Liver (tissue), 9 donors: ENCODE measurements around the gene TDRD5. TPM values are rescaled to one million over a fixed set of nuclear protein-coding genes. Genes with fewer than 3 reads are reported as not detected.

Source experiments
- DNase-seq: peaks from one replicate; pipeline ENCODE4 v3.0.0-alpha.2; 2017; ENCODE audit warnings: low spot score
- H3K27ac ChIP-seq, 2 donors: one replicate each; pipeline ENCODE4 v1.7.0; 2013; ENCODE audit warnings: inconsistent platforms in 2 of 2, low read length in 2 of 2, control low read depth in 1 of 2, low read depth in 1 of 2, mild to moderate bottlenecking in 1 of 2
- H3K27me3 ChIP-seq, 4 donors: one replicate each; pipeline versions ENCODE4 v1.6.1 to v1.7.0; 2013; ENCODE audit warnings: low read length in 3 of 4, inconsistent platforms in 1 of 4, mild to moderate bottlenecking in 1 of 4, moderate library complexity in 1 of 4; ENCODE audit not compliant: control insufficient read depth in 4 of 4, insufficient read depth in 4 of 4
- H3K36me3 ChIP-seq, 4 donors: one replicate each; pipeline versions ENCODE4 v1.6.1 to v1.7.0; 2013; ENCODE audit warnings: low read length in 3 of 4, mild to moderate bottlenecking in 3 of 4, low read depth in 1 of 4, moderate library complexity in 1 of 4; ENCODE audit not compliant: control insufficient read depth in 4 of 4, insufficient read depth in 3 of 4
- H3K4me1 ChIP-seq, 4 donors: one replicate each; pipeline versions ENCODE4 v1.6.1 to v1.7.0; 2013; ENCODE audit warnings: low read length in 3 of 4, mild to moderate bottlenecking in 3 of 4, moderate library complexity in 1 of 4; ENCODE audit not compliant: control insufficient read depth in 4 of 4, insufficient read depth in 4 of 4
- H3K4me3 ChIP-seq, 3 donors: one replicate each; pipeline versions ENCODE4 v1.6.1 to v1.7.0; 2013; ENCODE audit warnings: low read length in 3 of 3, control low read depth in 1 of 3, low read depth in 1 of 3, mild to moderate bottlenecking in 1 of 3
- H3K9ac ChIP-seq, 2 donors: one replicate each; pipeline ENCODE4 v1.7.0; 2013; ENCODE audit warnings: low read length in 2 of 2, mild to moderate bottlenecking in 2 of 2, moderate library complexity in 2 of 2, control low read depth in 1 of 2, low read depth in 1 of 2
- H3K9me3 ChIP-seq, 4 donors: one replicate each; pipeline versions ENCODE4 v1.6.1 to v1.7.0; 2013; ENCODE audit warnings: low read length in 3 of 4; ENCODE audit not compliant: control insufficient read depth in 4 of 4
- ATF3 ChIP-seq: IDR thresholded peaks from 2 replicates; pipeline ENCODE4 v1.6.1; 2016; ENCODE audit warnings: antibody characterized with exemption
- CTCF ChIP-seq: fragments of 150-350 bp; IDR thresholded peaks from 2 replicates; pipeline ENCODE4 v1.5.1; 2017; ENCODE audit warnings: improper control_type of control experiment, low read depth, low read length; ENCODE audit not compliant: missing input control
- EGR1 ChIP-seq, 2 donors: IDR thresholded peaks; 2 replicates each; pipeline ENCODE4 v1.6.1; 2016 to 2018; ENCODE audit warnings: antibody characterized with exemption in 2 of 2, low read depth in 2 of 2
- FOXA1 ChIP-seq: IDR thresholded peaks from 2 replicates; pipeline ENCODE4 v1.6.1; 2016; ENCODE audit warnings: antibody characterized with exemption
- FOXA2 ChIP-seq: IDR thresholded peaks from 2 replicates; pipeline ENCODE4 v1.6.1; 2016; ENCODE audit warnings: antibody characterized with exemption
- GABPA ChIP-seq, 2 donors: IDR thresholded peaks in 1 of 2; conservative IDR thresholded peaks in 1 of 2; 2 replicates each; pipeline ENCODE4 v1.6.1; 2016; ENCODE audit warnings: antibody characterized with exemption in 2 of 2, mild to moderate bottlenecking in 1 of 2, moderate library complexity in 1 of 2
- HNF4G ChIP-seq: IDR thresholded peaks from 2 replicates; pipeline ENCODE4 v1.6.1; 2016; ENCODE audit warnings: antibody characterized with exemption
- JUND ChIP-seq, 2 donors: IDR thresholded peaks; 2 replicates each; pipeline ENCODE4 v1.6.1; 2016; ENCODE audit warnings: antibody characterized with exemption in 2 of 2
- MAX ChIP-seq: IDR thresholded peaks from 2 replicates; pipeline ENCODE4 v1.6.1; 2016; ENCODE audit warnings: antibody characterized with exemption
- NR2F2 ChIP-seq: IDR thresholded peaks from 2 replicates; pipeline ENCODE4 v1.6.1; 2016; ENCODE audit warnings: antibody characterized with exemption
- RAD21 ChIP-seq, 2 donors: IDR thresholded peaks; 2 replicates each; pipeline ENCODE4 v1.6.1; 2016; ENCODE audit warnings: antibody characterized with exemption in 2 of 2, mild to moderate bottlenecking in 2 of 2
- REST ChIP-seq: IDR thresholded peaks from 2 replicates; pipeline ENCODE4 v1.6.1; 2016; ENCODE audit warnings: antibody characterized with exemption, mild to moderate bottlenecking
- RXRA ChIP-seq, 2 donors: IDR thresholded peaks; 2 replicates each; pipeline ENCODE4 v1.6.1; 2017 to 2018; ENCODE audit warnings: antibody characterized with exemption in 2 of 2, mild to moderate bottlenecking in 1 of 2
- SP1 ChIP-seq: IDR thresholded peaks from 2 replicates; pipeline ENCODE4 v1.6.1; 2018; ENCODE audit warnings: antibody characterized with exemption, mild to moderate bottlenecking
- YY1 ChIP-seq: IDR thresholded peaks from 2 replicates; pipeline ENCODE4 v1.6.1; 2016; ENCODE audit warnings: antibody characterized with exemption, mild to moderate bottlenecking
- WGBS: extraction: QIAGEN DNeasy Blood & Tissue Kit; methylation state at CpG from one replicate; pipeline ENCODE4 v1.1.7; 2013; 5-methylcytosine and 5-hydroxymethylcytosine counted together
- polyA plus RNA-seq, 2 donors: library from polyadenylated mRNA; stranded (reverse) in 1 of 2; unstranded in 1 of 2; fragments of 200-250 nt in 1 of 2; fragments of >200 nt in 1 of 2; fragmentation: Nextera tagmentation in 1 of 2; extraction: Ambion mirVana in 1 of 2; gene quantifications; one replicate each; pipeline versions ENCODE4 v1.2.1 to v1.2.3, GENCODE V29; 2013 to 2015
- total RNA-seq, 2 donors: library from RNA; depleted of rRNA; stranded (reverse); fragments of >200 nt; gene quantifications; one replicate each; pipeline ENCODE4 v1.2.3, GENCODE V29; 2014
- donor health status: healthy.
- donor health status: healthy.
- donor health status: healthy.
- donor health status: healthy.
- donor health status: healthy.

TDRD5 gene
- total and polyA plus RNA-seq, 4 donors, result not detected

GRCh38 chr1:179661018-179661417, 69.4 kb downstream of the TDRD5 start:
- no peak for DNase-seq
- no peaks in the 10 kb centered on the region for H3K4me1 ChIP-seq
- H3K27me3 ChIP-seq, result no peaks in the 10 kb centered on the region
- peaks cover 0 to 11% (median 3%) of the 10 kb centered on the region in 4 donors for H3K9me3 ChIP-seq
- H3K27ac ChIP-seq, result no peak overlapping the region
- no peak overlapping the region for H3K9ac ChIP-seq
- TF ChIP-seq JUND (IDR thresholded peaks at IDR 0.05) (no peak), EGR1 (IDR thresholded peaks at IDR 0.05; ENCODE audit: low read depth in 2 of 2) (no peak), SP1 (no peak), YY1 (no peak), GABPA (IDR thresholded peaks at IDR 0.05 in 1 of 2, conservative IDR thresholded peaks at IDR 0.05 in 1 of 2) (no peak), ATF3 (no peak), HNF4G (no peak), RXRA (IDR thresholded peaks at IDR 0.05) (no peak), RAD21 (IDR thresholded peaks at IDR 0.05) (no peak), NR2F2 (no peak), FOXA2 (no peak), CTCF (no peak), REST (no peak), MAX (no peak), FOXA1 (no peak)
- no peak overlapping the region for H3K4me3 ChIP-seq
- no peaks in the 10 kb centered on the region for H3K36me3 ChIP-seq

- WGBS, result 67% methylated on average over 3 of the region's 3 CpGs
- no peak overlapping the region for H3K4me3 ChIP-seq
- no peak for TF ChIP-seq ATF3
- TF ChIP-seq YY1, result no peak
- H3K27ac ChIP-seq, result no peak overlapping the region
- H3K27me3 ChIP-seq, result no peaks in the 10 kb centered on the region
- H3K9me3 ChIP-seq, result peaks cover 0 to 8% (median 3%) of the 10 kb centered on the region in 4 donors
- no peaks in the 10 kb centered on the region for H3K36me3 ChIP-seq
- no peak for DNase-seq
- no peak overlapping the region for H3K9ac ChIP-seq
- H3K4me1 ChIP-seq, result no peaks in the 10 kb centered on the region
These were observed 72.2 kb downstream of the TDRD5 start for GRCh38 chr1:179663810-179664209.
